ENCODE data around the gene ROBO1.

Gene ROBO1

DNA sequence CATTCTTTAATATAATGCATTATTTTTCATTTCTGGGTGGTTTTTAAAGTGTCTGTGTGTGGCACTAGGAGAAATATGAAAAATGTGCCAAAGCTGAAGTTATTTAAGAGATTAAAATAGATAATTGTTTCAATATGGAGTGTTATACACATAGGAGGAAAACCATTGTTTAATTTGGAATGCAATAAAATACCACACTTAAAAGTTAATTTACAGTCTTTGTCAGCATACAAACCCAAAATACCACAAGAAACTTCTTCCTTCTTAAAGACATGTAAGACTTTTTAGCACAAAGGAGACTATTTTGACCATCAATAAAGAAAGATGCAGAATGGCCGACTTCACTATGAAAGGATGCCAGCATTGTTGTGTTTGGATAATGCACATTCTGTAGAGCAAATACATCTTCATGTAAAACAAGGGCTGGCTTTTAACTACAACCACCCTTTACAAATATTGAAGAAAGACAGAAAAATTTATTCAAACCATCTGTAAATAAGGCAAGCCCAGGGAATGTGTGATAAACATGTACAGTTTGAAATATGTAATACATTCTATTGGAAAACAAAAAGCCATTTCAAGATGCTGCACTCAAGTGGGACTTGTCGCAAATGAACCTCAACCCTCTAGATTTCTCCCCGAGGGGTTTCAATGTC is 1146.6 kb downstream of the ROBO1 start:
- no peak for DNase-seq (ENCODE audit: low spot score)
- H3K27ac ChIP-seq = no peak overlapping the region
- TF ChIP-seq, protein P1, sequence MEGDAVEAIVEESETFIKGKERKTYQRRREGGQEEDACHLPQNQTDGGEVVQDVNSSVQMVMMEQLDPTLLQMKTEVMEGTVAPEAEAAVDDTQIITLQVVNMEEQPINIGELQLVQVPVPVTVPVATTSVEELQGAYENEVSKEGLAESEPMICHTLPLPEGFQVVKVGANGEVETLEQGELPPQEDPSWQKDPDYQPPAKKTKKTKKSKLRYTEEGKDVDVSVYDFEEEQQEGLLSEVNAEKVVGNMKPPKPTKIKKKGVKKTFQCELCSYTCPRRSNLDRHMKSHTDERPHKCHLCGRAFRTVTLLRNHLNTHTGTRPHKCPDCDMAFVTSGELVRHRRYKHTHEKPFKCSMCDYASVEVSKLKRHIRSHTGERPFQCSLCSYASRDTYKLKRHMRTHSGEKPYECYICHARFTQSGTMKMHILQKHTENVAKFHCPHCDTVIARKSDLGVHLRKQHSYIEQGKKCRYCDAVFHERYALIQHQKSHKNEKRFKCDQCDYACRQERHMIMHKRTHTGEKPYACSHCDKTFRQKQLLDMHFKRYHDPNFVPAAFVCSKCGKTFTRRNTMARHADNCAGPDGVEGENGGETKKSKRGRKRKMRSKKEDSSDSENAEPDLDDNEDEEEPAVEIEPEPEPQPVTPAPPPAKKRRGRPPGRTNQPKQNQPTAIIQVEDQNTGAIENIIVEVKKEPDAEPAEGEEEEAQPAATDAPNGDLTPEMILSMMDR (IDR thresholded peaks at IDR 0.05) = no peak
- H3K4me3 ChIP-seq = no peak overlapping the region

GRCh38 chr3:78614486-78614885 is 1153.3 kb downstream of the ROBO1 start:
- Histone ChIP-seq H3K27ac (no peak overlapping the region), H3K4me3 (no peak overlapping the region)
- TF ChIP-seq, protein P1 (IDR thresholded peaks at IDR 0.05) = no peak
- DNase-seq (ENCODE audit: low spot score) = no peak

- Histone ChIP-seq H3K27ac (no peak overlapping the region), H3K4me3 (no peak overlapping the region)
- TF ChIP-seq, protein P1 (IDR thresholded peaks at IDR 0.05) = no peak
- no peak for DNase-seq (ENCODE audit: low spot score)
Observed at GRCh38 chr3:78613421-78613879, 1154.3 kb downstream of the ROBO1 start.

DNA sequence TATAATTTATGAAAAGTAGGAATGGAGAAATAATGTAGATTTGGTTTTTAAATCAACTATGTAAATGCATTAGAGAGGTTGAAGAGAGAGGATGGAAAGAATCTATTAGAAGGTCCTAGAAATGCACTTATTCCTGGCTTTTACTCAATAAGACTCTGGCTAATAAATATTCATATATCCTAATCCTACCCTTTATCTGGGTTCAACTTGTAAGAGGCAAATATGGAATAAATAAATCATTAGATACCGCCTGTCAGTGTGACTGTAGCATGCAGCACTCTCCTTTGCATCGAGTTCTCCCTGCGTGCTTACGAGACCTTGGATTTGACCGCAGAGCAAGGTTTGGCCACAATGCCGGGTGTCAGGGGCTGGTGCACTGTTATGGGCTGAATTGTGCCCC is 1156.5 kb downstream of the ROBO1 start:
- no peak for DNase-seq (ENCODE audit: low spot score)
- H3K4me3 ChIP-seq = no peak overlapping the region
- TF ChIP-seq, protein P1 (IDR thresholded peaks at IDR 0.05) = no peak
- H3K27ac ChIP-seq = no peak overlapping the region

DNA sequence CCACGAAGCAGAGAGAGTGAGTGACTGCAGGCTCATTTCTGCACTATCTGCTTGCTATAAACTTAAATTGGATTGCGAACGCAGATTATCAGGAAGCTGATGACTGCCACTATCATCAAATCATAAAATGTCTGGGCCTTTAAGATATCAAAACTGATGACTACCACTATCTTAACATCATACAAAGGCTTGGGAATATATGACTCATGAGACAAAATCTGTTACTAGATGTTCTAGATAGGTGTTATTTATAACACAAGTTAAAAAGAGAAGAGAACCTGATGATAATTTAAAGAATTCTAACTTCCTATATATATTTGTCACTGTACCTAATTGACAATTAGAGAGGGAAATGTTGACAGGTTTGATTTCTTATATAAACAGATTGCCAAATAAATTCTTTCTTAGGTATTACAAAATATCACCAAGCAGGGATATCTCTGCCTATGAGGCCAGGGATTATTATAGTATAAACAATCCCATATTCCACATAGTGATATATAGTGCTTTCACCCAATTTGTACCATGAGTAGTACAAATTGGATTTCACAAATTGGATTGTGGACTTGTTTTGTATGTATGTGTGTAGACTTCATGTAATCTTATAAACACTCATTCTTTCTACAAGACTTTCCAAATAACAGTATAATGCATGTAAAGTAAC is 1157.2 kb downstream of the ROBO1 start:
- no peak for DNase-seq (ENCODE audit: low spot score)
- TF ChIP-seq, protein P1 (IDR thresholded peaks at IDR 0.05) = no peak
- no peak overlapping the region for H3K4me3 ChIP-seq
- H3K27ac ChIP-seq = no peak overlapping the region

DNA sequence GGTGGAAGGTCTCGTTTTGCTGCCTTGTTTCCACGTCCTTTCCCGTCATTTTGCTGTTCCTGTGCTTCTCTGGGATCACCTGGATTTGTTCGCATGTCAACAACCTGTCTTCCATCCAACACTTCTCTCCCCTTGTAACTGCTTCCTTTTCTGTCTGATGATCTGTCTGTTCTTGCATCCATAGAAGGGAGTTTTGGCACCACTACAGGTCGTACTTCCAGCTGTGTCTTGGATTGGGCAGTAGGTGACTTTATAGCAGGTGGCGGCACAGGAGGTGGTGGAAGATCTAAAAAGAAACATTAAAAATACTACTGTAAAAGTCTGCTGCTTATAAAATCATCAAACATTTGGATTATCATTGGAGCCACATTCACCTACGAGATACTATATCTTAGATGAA is 1161.0 kb downstream of the ROBO1 start:
- H3K4me3 ChIP-seq = no peak overlapping the region
- H3K27ac ChIP-seq = no peak overlapping the region
- TF ChIP-seq, protein P1 (IDR thresholded peaks at IDR 0.05) = no peak
- DNase-seq (ENCODE audit: low spot score) = no peak

- Histone ChIP-seq H3K4me3 (no peak overlapping the region), H3K27ac (no peak overlapping the region)
- TF ChIP-seq, protein P1 (IDR thresholded peaks at IDR 0.05) = no peak
- no peak for DNase-seq (ENCODE audit: low spot score)
Observed at GRCh38 chr3:78605178-78605577, 1162.6 kb downstream of the ROBO1 start.

Measured in coronary artery (tissue), 2 donors.